Brain microvascular endothelial cell (primary cell): ENCODE measurements around the gene ADAT1.

Source experiments
- DNase-seq: peaks from one replicate; pipeline ENCODE4 v3.0.0-alpha.2; 2020
- H3K27ac ChIP-seq: fragments of 250-450 bp; sonication (Bioruptor Pico); 2 replicates; pipeline ENCODE4 v1.5.1; 2020; ENCODE audit warnings: mild to moderate bottlenecking, moderate library complexity
- H3K27me3 ChIP-seq: fragments of 250-450 bp; sonication (Bioruptor Pico); replicated peaks from 2 replicates; pipeline ENCODE4 v1.5.1; 2020; ENCODE audit warnings: mild to moderate bottlenecking
- H3K36me3 ChIP-seq: fragments of 250-450 bp; sonication (Bioruptor Pico); replicated peaks from 2 replicates; pipeline ENCODE4 v1.5.1; 2020; ENCODE audit warnings: mild to moderate bottlenecking
- H3K4me3 ChIP-seq: 2 replicates; pipeline ENCODE4 v1.5.1; 2011; ENCODE audit warnings: low read depth, mild to moderate bottlenecking, control low read depth, low read length, moderate library complexity
- CTCF ChIP-seq: IDR thresholded peaks from 2 replicates; pipeline ENCODE4 v1.5.1; 2011; ENCODE audit warnings: low read depth, mild to moderate bottlenecking, moderate library complexity, low read length, control low read depth, inconsistent platforms; ENCODE audit errors: missing control alignments
- in situ Hi-C: cut with HindIII; loops from 2 replicates; pipeline ENCODE4 v1.10.0; 2017; ENCODE audit warnings: low sequenced_read_pairs, low pct_ligation_motif_present

ADAT1 gene

GRCh38 chr16:75653922-75654321 lies 30.8 kb upstream of the ADAT1 start:
- H3K36me3 ChIP-seq, result peaks cover 40% of the 10 kb centered on the region
- TF ChIP-seq CTCF, result no peak
- H3K4me3 ChIP-seq, result no peak overlapping the region
- no peak overlapping the region for H3K27ac ChIP-seq
- no peaks in the 10 kb centered on the region for H3K27me3 ChIP-seq
- no peak for DNase-seq
- in situ Hi-C loops, result no loop called here

- Histone ChIP-seq H3K27me3 (no peaks in the 10 kb centered on the region), H3K4me3 (peak overlapping the region; percentile 97), H3K27ac (peak overlapping the region; percentile 84), H3K36me3 (peaks cover 6% of the 10 kb centered on the region)
- no peak for TF ChIP-seq CTCF
- peak; percentile 78 for DNase-seq
- in situ Hi-C loops, result no loop called here
Observed at GRCh38 chr16:75648265-75649076, 25.4 kb upstream of the ADAT1 start.

GRCh38 chr16:75647492-75648264 lies 24.6 kb upstream of the ADAT1 start, which contains the start of the genes KARS1 and TERF2IP:
Gene KARS1 (minus strand): TSS chr16:75647665. CDS start chr16:75647639, 26 bp downstream.
Gene TERF2IP (plus strand): TSS chr16:75647773. CDS start chr16:75647883, 110 bp downstream.
- in situ Hi-C loops, result no loop called here
- H3K4me3 ChIP-seq, result peak within 1 kb of the TSS; percentile 97
- no peaks in the 10 kb centered on the region for H3K27me3 ChIP-seq
- peak within 1 kb of the TSS; percentile 84 for H3K27ac ChIP-seq
- peaks cover 6% of the 10 kb centered on the region for H3K36me3 ChIP-seq
- TF ChIP-seq CTCF, result no peak
- DNase-seq, result peak; percentile 90

DNA sequence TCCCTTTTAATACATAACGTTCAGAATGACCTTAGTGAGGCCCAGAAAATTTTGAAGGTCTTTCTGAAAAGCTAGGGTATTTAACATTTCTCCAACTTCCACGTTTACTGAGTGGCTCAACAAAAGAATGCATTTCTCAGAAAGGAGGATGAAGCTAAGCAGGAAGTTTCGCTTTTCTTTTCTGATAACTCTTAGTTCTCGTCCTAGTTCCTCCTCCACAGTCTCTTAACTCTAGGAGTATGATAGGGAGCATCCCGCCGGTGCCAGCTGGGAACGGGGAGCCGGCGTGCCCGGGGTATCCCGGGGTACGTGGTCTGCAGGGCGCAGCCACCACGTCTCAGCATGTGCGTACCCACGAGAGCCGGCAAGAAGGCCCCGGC lies 24.0 kb upstream of the ADAT1 start:
- no peak for DNase-seq
- Histone ChIP-seq H3K27me3 (no peaks in the 10 kb centered on the region), H3K4me3 (peak overlapping the region; percentile 97), H3K36me3 (peaks cover 11% of the 10 kb centered on the region), H3K27ac (peak overlapping the region; percentile 59)
- in situ Hi-C loops, result no loop called here
- no peak for TF ChIP-seq CTCF

- H3K4me3 ChIP-seq, result no peak overlapping the region
- H3K27me3 ChIP-seq, result no peaks in the 10 kb centered on the region
- no peak for TF ChIP-seq CTCF
- no peak overlapping the region for H3K27ac ChIP-seq
- in situ Hi-C loops, result no loop called here
- H3K36me3 ChIP-seq, result peaks cover 32% of the 10 kb centered on the region
- no peak for DNase-seq
Observed at GRCh38 chr16:75644240-75645012, 21.3 kb upstream of the ADAT1 start.
